ENCODE results near the gene XAGE3. TPM values are rescaled to one million over a fixed set of nuclear protein-coding genes. Genes with fewer than 3 reads are reported as not detected.
"Not testable (repeated sequence)": the region's sequence is repeated elsewhere in the genome, so short reads cannot be mapped to it uniquely, and the experiment has no call there.

The XAGE3 gene
- not detected in 2 replicates for polyA plus RNA-seq (2012; rRNA removed)
- not detected in 2 replicates for polyA plus RNA-seq (2012; cell fraction: cytosol; rRNA removed)
- polyA plus RNA-seq (2012; cell fraction: nucleus; rRNA removed) = not detected in 2 replicates

DNA sequence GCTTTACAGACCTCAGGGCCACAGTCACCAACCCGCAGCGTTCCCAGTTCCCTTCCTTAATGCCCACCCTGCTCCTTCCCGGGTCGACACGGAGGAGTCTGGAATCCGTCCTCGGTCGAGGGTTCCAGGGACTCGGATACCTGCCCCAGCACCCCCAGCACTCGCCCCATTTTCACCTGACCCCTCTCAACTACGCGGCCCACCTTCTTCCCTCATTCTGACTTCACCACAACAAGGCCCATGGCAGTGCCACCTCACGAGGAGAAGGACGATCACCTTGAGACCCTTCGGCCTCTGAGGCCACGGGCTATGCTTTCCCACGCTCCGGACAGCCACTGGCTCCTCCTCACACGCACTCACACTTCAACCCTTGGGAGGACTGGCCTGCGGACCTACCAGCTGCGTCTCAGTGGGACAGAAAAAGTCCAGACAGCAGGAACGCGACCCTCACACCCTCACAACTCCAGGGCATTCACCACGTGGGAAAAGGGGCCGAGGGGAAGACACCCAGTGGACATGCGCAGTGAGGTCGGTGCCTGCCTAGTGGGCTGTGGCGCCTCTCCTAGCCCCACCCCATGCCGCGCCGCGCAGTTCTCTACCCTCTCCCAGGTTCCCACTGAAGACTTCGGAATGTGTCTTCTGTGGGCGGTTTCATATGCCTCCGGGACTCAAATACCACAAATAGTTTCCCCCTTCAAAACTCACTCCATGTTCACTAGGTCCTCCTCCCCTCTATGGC is at the start of gene XAGE3:
TSS of gene XAGE3 (minus strand) at position 474 of the 739 bp plus-strand sequence. CDS start 950 bp downstream, outside the sequence.
- H3K9me2 ChIP-seq = no peaks in the 10 kb centered on the region
- H3F3A ChIP-seq (replicated peaks; ENCODE audit: insufficient read depth) = no peaks in the 10 kb centered on the region
- no peak for DNase-seq
- ChIA-PET CTCF (no interaction called here), POLR2A (no interaction called here)
- no peaks in the 10 kb centered on the region for H3K79me2 ChIP-seq (ENCODE audit: insufficient read depth)
- no peaks in the 10 kb centered on the region for H3K36me3 ChIP-seq (replicated peaks in 1 of 2; ENCODE audit: control insufficient read depth in 1 of 2, insufficient read depth in 2 of 2, low read length in 1 of 2)
- H4K20me1 ChIP-seq (ENCODE audit: insufficient read depth) = no peaks in the 10 kb centered on the region
- H3K9me3 ChIP-seq = no peaks in the 10 kb centered on the region
- H3K4me1 ChIP-seq (ENCODE audit: control insufficient read depth in 1 of 2, insufficient read depth in 2 of 2, low read depth in 1 of 2, low read length in 1 of 2) = no peaks in the 10 kb centered on the region
- H3K27me3 ChIP-seq (ENCODE audit: insufficient read depth) = peaks cover 31% of the 10 kb centered on the region; the same call in 1 of the 2 replicates
- H3K4me3 ChIP-seq (ENCODE audit: low read depth in 2 of 2, low read length in 1 of 2) = no peak within 1 kb of the TSS
- no peak within 1 kb of the TSS for H2AFZ ChIP-seq (ENCODE audit: low read depth)
- 25% methylated on average over 18 of the region's 35 CpGs for WGBS (ENCODE audit: low lambda C conversion rate)
- H3K27ac ChIP-seq (ENCODE audit: low read depth in 2 of 2, low read length in 1 of 2) = no peak within 1 kb of the TSS
- no peak for TF ChIP-seq CHD2 (IDR thresholded peaks at IDR 0.05; ENCODE audit: low read length, partially characterized antibody)
- no peak for TF ChIP-seq EZH2phosphoT487 (IDR thresholded peaks at IDR 0.05; ENCODE audit: borderline replicate concordance, low read depth)
- no peak for TF ChIP-seq GATA2 (CRISPR knock-in tag; IDR thresholded peaks at IDR 0.05)
- TF ChIP-seq TCF12 (IDR thresholded peaks at IDR 0.05) = no peak
- TF ChIP-seq, protein P1, sequence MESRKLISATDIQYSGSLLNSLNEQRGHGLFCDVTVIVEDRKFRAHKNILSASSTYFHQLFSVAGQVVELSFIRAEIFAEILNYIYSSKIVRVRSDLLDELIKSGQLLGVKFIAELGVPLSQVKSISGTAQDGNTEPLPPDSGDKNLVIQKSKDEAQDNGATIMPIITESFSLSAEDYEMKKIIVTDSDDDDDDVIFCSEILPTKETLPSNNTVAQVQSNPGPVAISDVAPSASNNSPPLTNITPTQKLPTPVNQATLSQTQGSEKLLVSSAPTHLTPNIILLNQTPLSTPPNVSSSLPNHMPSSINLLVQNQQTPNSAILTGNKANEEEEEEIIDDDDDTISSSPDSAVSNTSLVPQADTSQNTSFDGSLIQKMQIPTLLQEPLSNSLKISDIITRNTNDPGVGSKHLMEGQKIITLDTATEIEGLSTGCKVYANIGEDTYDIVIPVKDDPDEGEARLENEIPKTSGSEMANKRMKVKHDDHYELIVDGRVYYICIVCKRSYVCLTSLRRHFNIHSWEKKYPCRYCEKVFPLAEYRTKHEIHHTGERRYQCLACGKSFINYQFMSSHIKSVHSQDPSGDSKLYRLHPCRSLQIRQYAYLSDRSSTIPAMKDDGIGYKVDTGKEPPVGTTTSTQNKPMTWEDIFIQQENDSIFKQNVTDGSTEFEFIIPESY (IDR thresholded peaks at IDR 0.05; ENCODE audit: borderline replicate concordance, low read depth) = no peak
- no peak for TF ChIP-seq FOXJ3 (CRISPR knock-in tag; IDR thresholded peaks at IDR 0.05)
- no peak for TF ChIP-seq ELF1 (IDR thresholded peaks at IDR 0.05)
- TF ChIP-seq PBX3 (IDR thresholded peaks at IDR 0.05) = no peak
- TF ChIP-seq, protein P2, sequence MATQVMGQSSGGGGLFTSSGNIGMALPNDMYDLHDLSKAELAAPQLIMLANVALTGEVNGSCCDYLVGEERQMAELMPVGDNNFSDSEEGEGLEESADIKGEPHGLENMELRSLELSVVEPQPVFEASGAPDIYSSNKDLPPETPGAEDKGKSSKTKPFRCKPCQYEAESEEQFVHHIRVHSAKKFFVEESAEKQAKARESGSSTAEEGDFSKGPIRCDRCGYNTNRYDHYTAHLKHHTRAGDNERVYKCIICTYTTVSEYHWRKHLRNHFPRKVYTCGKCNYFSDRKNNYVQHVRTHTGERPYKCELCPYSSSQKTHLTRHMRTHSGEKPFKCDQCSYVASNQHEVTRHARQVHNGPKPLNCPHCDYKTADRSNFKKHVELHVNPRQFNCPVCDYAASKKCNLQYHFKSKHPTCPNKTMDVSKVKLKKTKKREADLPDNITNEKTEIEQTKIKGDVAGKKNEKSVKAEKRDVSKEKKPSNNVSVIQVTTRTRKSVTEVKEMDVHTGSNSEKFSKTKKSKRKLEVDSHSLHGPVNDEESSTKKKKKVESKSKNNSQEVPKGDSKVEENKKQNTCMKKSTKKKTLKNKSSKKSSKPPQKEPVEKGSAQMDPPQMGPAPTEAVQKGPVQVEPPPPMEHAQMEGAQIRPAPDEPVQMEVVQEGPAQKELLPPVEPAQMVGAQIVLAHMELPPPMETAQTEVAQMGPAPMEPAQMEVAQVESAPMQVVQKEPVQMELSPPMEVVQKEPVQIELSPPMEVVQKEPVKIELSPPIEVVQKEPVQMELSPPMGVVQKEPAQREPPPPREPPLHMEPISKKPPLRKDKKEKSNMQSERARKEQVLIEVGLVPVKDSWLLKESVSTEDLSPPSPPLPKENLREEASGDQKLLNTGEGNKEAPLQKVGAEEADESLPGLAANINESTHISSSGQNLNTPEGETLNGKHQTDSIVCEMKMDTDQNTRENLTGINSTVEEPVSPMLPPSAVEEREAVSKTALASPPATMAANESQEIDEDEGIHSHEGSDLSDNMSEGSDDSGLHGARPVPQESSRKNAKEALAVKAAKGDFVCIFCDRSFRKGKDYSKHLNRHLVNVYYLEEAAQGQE (IDR thresholded peaks at IDR 0.05; ENCODE audit: low read depth, low read length) = no peak
- H3K9ac ChIP-seq = no peak within 1 kb of the TSS
- H3K4me2 ChIP-seq = no peak within 1 kb of the TSS

GRCh38 chrX:52914704-52915103 is 46.8 kb upstream of the XAGE3 start:
- H3K9me3 ChIP-seq; H3K9ac ChIP-seq; H3K79me2 ChIP-seq (ENCODE audit: insufficient read depth); H3K27me3 ChIP-seq (ENCODE audit: insufficient read depth); H3K4me1 ChIP-seq (ENCODE audit: control insufficient read depth in 1 of 2, insufficient read depth in 2 of 2, low read depth in 1 of 2, low read length in 1 of 2); POLR2A ChIA-PET; CTCF ChIA-PET; H3K4me3 ChIP-seq (ENCODE audit: low read depth in 2 of 2, low read length in 1 of 2); DNase-seq; H3K27ac ChIP-seq (ENCODE audit: low read depth in 2 of 2, low read length in 1 of 2); H2AFZ ChIP-seq (ENCODE audit: low read depth); H3K36me3 ChIP-seq (replicated peaks in 1 of 2; ENCODE audit: control insufficient read depth in 1 of 2, insufficient read depth in 2 of 2, low read length in 1 of 2); H3K4me2 ChIP-seq; H3F3A ChIP-seq (replicated peaks; ENCODE audit: insufficient read depth); H4K20me1 ChIP-seq (ENCODE audit: insufficient read depth); H3K9me2 ChIP-seq: not testable (repeated sequence)
- no CpG with 5 or more reads among the region's 3 CpGs for WGBS (ENCODE audit: low lambda C conversion rate)

GRCh38 chrX:52913681-52914080 is 45.8 kb upstream of the XAGE3 start:
- H4K20me1 ChIP-seq (ENCODE audit: insufficient read depth); H3K36me3 ChIP-seq (replicated peaks in 1 of 2; ENCODE audit: control insufficient read depth in 1 of 2, insufficient read depth in 2 of 2, low read length in 1 of 2); H3K79me2 ChIP-seq (ENCODE audit: insufficient read depth); H3K9ac ChIP-seq; H3K27me3 ChIP-seq (ENCODE audit: insufficient read depth); H3K9me3 ChIP-seq; POLR2A ChIA-PET; H3K4me3 ChIP-seq (ENCODE audit: low read depth in 2 of 2, low read length in 1 of 2); DNase-seq; H3K27ac ChIP-seq (ENCODE audit: low read depth in 2 of 2, low read length in 1 of 2); H2AFZ ChIP-seq (ENCODE audit: low read depth); H3K4me2 ChIP-seq; H3F3A ChIP-seq (replicated peaks; ENCODE audit: insufficient read depth); H3K4me1 ChIP-seq (ENCODE audit: control insufficient read depth in 1 of 2, insufficient read depth in 2 of 2, low read depth in 1 of 2, low read length in 1 of 2); CTCF ChIA-PET; H3K9me2 ChIP-seq: not testable (repeated sequence)
- no CpG with 5 or more reads among the region's 9 CpGs for WGBS (ENCODE audit: low lambda C conversion rate)
